Gastroesophageal sphincter (tissue), 3 donors: ENCODE measurements around the gene PLCB4.

ENCODE experiments used
- EP300 ChIP-seq: sonication (generic); formaldehyde crosslinking; IDR thresholded peaks from one replicate; pipeline ENCODE4 v1.6.1; 2017; ENCODE audit warnings: antibody characterized with exemption, mild to moderate bottlenecking
- POLR2A ChIP-seq, 2 donors: fragments of 450-650 bp; IDR thresholded peaks; one replicate each; pipeline ENCODE4 v1.6.1; 2017; ENCODE audit warnings: antibody characterized with exemption in 2 of 2, mild to moderate bottlenecking in 2 of 2, moderate library complexity in 1 of 2
- POLR2AphosphoS5 ChIP-seq: sonication (generic); formaldehyde crosslinking; IDR thresholded peaks from one replicate; pipeline ENCODE4 v1.6.1; 2017; ENCODE audit warnings: antibody characterized with exemption
- TF ChIP-seq, protein P1 (sequence below), 4 experiments: fragments of 200-600 bp in 2 of 4; fragments of 450-650 bp in 2 of 4; sonication (generic) in 1 of 4; IDR thresholded peaks; one replicate each; pipeline ENCODE4 v1.5.1; 2017 to 2019; ENCODE audit warnings: antibody characterized with exemption in 4 of 4, mild to moderate bottlenecking in 2 of 4, moderate library complexity in 2 of 4

DNA sequence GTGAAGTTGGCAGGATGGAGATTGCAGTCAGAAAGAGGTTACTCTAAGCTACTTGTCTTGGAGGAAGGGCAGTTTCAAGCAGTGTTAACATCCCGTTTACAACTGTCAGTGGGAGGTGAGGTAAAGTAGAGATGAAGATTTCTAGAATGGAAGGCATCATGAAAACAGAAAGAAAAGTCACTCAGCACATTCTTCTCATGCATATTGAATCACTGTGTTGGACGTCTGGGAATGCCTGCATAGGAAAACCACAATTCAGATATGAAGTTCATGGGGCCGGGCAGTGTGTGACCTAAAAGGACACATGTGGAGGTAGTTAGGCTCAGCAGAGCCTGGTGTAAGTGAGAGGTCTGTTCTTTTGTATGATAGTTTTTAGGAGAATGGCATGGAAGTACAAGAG, 372.0 kb downstream of the PLCB4 start:
- TF ChIP-seq POLR2A (IDR thresholded peaks at IDR 0.05) (no peak), POLR2AphosphoS5 (no peak), EP300 (no peak)
- TF ChIP-seq, protein P1, sequence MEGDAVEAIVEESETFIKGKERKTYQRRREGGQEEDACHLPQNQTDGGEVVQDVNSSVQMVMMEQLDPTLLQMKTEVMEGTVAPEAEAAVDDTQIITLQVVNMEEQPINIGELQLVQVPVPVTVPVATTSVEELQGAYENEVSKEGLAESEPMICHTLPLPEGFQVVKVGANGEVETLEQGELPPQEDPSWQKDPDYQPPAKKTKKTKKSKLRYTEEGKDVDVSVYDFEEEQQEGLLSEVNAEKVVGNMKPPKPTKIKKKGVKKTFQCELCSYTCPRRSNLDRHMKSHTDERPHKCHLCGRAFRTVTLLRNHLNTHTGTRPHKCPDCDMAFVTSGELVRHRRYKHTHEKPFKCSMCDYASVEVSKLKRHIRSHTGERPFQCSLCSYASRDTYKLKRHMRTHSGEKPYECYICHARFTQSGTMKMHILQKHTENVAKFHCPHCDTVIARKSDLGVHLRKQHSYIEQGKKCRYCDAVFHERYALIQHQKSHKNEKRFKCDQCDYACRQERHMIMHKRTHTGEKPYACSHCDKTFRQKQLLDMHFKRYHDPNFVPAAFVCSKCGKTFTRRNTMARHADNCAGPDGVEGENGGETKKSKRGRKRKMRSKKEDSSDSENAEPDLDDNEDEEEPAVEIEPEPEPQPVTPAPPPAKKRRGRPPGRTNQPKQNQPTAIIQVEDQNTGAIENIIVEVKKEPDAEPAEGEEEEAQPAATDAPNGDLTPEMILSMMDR (IDR thresholded peaks at IDR 0.05): no peak
